CD4-positive, alpha-beta T cell treated with Interferon gamma for 1 hour (primary cell): ENCODE data around the gene RGS17.
"Not testable (repeated sequence)": the region's sequence is repeated elsewhere in the genome, so short reads cannot be mapped to it uniquely, and the experiment has no call there.

Source experiments
- DNase-seq: peaks from one replicate; pipeline ENCODE4 v3.0.0-alpha.2; 2020

Gene RGS17

GRCh38 chr6:153027480-153027879 is 103.6 kb downstream of the RGS17 start:
- no peak for DNase-seq

GRCh38 chr6:153024709-153025017 is 106.4 kb downstream of the RGS17 start:
- no peak for DNase-seq

DNA sequence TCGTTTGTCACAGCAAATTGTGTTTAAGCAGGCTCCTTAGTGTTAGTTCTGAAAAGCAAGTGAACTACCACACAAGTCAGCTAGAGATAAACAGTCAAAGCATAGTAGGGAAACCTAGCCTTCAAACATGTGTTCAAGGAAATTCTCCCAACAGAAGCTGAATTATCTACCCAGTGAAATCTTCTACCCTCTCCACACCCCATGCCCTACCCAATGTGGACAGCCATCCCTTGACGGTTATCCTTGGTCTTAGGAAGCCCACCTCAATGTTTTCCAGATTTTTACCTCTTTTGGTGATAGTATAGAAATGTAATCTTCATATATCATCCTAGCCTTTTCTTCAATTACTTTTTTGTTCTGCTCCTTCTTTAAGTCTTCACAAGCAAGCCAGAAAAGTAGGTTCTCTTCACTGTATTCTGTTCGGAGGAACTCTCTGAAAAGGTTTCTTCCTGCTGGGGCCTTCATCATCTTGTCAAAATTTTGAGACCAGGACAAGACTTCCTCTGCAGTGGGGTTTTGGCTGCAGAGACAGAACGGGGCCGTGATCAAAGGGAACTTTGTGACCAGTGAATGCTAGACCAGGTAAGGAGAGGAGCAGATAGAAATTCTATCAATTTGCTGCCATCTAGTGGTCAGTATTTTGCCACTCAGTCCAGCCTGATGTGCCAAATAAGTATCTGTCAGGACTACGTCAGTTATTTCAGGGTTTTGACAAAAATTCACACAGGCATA is 106.9 kb downstream of the RGS17 start:
- no peak for DNase-seq

DNA sequence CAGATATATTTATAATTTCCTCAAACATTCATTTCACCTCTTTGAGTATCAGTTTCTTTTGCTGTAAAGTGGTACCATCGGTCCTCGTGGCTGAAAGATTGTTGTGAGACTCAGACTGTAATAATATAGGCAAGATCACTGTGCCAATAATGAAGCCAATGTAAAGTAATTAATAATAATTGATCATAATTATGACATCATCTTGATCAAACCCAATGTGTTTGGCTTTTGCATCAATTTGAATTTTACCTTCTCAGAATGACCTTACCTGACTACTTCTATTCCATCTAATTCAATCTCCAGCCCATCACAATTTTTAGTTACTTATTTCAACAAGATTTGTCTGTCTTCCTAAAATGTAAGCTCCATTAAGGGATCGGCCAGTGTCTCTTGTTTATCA is 112.7 kb downstream of the RGS17 start:
- no peak for DNase-seq

GRCh38 chr6:153016846-153017245 is 114.2 kb downstream of the RGS17 start:
- no peak for DNase-seq

- no peak for DNase-seq
Observed at GRCh38 chr6:153015094-153015640, 115.9 kb downstream of the RGS17 start.

DNA sequence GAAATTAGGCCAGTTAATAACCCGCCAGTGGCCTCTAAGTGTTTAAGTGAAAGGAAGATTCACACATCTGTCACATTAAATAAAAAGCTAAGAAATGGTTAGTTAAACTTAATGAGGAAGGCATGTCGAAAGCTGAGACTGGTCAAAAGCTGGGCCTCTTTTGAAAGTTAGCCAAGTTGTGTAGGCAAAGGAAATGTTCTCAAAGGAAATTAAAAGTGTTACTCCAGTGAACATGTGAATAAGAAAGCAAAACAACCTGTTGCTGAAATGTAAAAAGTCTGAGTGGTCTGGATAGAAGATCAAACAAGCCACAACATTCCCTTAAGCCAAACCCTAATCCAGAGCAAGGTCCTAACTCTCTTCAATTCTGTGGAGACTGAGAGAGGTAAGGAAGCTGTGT is 117.6 kb downstream of the RGS17 start:
- no peak for DNase-seq

DNA sequence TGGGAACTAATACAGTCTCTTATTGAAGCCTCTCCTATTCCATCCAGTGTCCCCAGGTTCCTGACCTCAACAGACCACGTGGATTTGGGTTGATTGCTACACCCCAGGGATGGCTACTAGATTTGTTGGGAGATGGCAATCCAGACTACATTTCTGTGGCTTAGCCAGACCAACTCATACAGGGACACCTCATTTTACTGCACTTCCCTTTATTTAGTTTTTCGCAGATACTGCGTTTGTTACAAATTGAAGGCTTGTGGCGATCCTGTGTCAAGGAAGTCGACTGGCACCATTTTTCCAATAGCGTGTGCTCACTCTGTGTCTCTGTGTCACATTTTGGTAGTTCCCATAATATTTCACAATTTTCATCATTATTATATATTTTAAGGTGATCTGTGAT is 118.2 kb downstream of the RGS17 start:
- no peak for DNase-seq

DNA sequence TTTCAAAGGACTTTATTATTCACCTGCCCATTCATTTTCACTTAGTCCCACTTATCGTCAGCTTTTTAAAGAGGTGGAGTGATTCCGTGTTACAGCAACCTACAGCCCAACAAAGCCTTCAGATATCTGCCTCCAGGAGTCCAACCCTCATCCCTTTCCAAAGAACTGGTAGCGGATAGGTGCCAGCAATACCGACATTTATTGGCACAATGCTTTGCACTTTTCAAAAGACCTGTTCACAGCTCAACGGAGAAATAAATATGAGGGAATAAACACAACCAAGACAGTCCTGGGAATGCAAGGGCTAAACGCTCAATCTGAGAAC is 127.8 kb downstream of the RGS17 start:
- no peak for DNase-seq

DNA sequence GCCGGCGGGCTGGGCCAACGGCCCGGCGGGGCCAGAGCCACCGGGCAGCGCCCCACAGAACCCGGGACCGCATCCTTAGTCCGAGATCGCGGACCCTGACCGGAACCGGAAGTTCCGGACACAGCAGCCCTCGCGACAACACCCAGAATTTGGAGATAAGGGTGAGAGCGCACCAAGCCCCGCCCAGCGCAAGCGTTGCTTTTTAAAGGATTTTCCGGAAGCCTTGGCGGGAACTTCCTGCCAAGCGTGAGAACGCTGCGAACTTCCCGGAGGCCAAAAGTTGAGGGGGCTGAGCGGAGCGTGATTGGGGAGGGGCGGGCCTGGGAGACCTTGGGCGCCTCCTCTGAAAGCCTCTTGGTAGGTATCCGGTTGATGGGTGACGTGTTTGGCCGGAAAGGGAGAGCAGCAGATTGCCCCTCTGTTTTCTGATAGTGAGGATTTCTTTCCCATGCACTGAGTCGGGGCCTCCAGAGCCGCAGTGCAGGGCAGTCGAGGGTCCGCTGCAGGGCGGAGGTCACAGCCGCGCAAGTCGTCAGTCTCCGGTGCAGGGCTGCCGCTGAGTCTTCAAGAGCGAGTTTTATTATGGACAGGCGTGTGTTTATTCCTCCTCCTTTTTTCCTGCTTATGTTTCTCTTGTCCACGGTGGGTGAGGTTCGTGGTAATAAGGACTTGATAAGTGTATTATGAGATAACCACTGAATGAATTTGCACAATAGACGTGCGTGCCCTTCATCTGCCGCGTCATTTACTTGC is 128.3 kb downstream of the RGS17 start, which contains the start of gene MTRF1L:
Gene MTRF1L (minus strand): TSS at position 97 of the 753 bp plus-strand sequence. CDS start 24 bp downstream, at position 73.
- peak; percentile 84 for DNase-seq

GRCh38 chr6:153001767-153002612 is 129.1 kb downstream of the RGS17 start:
- no peak for DNase-seq

DNA sequence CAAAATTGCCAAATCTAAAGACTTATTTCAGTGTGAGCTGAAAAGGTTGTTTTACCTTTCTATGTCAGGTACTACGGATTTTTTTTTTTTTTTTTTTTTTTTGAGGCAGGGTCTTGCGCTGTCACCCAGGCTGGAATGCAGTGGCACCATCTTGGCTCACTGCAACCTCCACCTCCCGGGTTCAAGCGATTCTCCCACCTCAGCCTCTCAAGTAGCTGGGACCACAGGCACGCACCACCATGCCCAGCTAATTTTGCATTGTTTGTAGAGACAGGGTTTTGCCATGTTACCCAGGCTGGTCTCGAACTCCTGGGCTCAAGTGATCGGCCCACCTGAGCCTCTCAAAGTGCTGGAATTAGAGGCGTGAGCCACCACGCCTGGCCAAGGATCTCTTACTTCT is 130.3 kb downstream of the RGS17 start:
- not testable (repeated sequence) for DNase-seq

DNA sequence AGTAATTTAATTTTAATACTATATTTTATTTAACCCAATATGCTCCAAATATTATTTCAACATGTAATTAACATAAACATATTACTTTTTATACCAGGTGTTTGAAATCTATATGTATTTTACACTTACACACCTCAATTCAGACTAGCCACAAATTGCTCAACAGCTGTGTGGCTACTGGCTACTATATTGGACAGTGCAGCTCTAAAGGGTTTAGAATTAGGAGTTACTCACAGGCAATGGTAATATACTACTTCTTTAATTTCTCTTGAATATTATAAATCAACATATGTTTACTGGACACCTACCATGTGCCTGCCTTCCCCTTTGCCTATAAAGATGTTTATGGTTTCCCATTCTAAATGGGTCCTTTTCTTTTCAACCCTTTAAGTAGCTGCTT is 130.8 kb downstream of the RGS17 start:
- no peak for DNase-seq

DNA sequence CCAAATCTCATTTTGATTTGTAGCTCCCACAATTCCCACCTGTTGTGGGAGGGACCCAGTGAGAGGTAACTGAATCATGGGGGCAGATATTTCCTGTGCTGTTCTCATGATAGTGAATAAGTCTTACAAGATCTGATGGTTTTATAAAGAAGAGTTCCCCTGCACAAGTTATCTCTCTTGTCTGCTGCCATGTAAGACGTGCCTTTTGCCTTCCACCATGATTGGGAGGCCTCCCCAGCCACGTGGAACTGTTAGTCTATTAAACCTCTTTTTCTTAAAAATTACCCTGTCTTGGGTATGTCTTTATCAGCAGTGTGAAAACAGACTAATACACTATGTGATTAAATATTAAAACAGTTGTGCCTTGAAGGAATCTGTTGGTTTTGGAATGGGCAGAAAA is 131.5 kb downstream of the RGS17 start:
- DNase-seq, result not testable (repeated sequence)

DNA sequence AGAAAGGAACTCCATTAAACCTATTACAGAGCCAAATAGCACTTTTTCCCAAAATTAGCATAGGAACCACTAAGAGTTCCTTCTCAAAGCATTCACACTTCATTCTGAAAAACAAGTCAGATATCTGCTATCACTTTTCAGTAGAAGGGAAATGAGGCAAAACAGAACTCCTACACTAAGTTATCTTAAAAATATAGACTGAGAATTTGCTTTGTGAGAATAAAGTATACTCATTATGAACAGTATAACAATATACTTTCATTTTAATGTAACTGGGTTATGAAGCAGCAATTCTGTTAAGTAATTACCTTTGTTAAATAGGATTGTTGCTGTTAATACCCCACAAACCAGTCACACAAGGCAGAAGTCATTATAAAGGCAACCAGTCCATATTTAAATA is 137.2 kb downstream of the RGS17 start:
- DNase-seq, result no peak

DNA sequence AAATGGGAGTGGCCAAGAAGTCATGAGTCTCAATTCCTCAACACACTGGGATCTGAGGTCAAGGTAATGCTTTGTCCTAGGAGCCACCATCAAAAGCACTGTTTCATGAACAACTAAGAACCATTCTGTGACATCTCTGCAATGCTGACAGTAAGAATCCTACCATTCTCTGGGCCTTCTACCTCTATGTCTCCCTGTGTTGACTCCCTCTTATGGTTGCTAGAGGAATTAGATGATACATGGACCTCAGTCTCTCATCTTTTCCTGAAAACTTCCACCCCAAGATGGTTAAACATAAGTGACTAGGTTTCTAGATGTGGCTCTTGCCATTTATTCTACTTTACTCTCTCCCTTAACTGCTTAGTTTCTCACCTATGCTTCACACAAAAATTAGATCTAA is 137.7 kb downstream of the RGS17 start:
- DNase-seq, result no peak

DNA sequence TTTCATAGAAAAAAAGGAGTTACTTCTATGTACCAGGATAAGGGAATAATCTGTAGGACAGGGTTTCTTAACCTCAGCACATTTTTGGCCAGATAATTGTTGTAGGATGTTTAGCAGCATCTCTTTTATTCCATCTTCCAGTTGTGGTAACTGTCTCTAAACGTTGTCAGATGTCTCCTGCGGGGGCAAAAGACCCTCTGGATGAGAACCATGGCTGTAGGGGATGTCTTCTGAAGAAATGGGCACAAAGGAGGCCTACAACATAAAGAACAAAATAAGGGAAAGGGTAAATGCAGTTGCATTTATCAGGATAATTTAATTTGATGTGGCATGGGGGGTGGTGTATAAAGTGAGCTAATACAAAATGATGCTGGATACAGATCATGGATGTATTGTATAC is 144.1 kb downstream of the RGS17 start:
- no peak for DNase-seq

GRCh38 chr6:152985300-152985699 is 145.8 kb downstream of the RGS17 start:
- not testable (repeated sequence) for DNase-seq

GRCh38 chr6:152984513-152984872 is 146.6 kb downstream of the RGS17 start:
- no peak for DNase-seq

GRCh38 chr6:152983637-152984512 is 147.2 kb downstream of the RGS17 start:
- DNase-seq, result peak; percentile 64

DNA sequence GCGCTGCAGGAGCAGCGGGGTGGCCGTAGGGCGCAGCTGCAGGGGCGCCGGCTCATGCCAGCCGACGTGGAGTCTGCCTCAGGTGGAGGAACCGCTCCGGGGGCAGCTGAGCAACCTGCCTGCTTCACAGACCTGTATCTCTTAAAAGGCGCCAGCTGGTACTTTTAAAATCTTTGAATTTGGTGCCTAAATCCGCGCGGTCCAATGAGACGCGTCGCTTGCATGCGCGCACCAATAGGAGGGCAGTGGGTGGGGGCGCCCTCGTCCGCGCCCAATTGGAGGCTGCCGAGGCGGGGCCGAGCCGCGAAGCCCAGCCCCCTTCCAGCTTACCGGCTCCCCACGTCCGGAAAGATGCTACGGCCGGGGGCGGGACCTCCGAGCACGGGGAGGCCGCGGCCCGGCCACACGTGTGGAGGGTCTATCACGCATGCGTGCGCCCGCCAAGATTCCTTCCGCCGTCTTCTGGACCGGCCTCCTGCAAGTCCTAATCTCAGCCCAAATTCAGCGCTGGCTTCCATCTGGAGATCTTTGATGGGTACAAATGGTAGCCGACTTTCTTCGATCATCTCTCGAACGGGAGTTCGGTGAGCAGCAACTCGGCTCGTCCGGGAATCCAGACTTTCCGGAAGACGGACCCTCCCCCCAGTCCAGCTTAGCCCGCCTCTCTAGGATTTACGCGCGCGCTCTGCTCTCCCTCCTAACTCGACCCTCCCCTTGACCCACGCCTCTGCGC is 148.0 kb downstream of the RGS17 start, which contains the start of gene FBXO5:
Gene FBXO5 (minus strand): TSS at position 138 of the 733 bp plus-strand sequence. CDS start 82 bp downstream, at position 56.
- DNase-seq, result peak; percentile 98
